Tracheal epithelial cell (primary cell): ENCODE results near the gene TRIM46. TPM values are rescaled to one million over a fixed set of nuclear protein-coding genes. Genes with fewer than 3 reads are reported as not detected.

Source experiments
- total RNA-seq: library from RNA; depleted of rRNA; stranded (reverse); fragments of >200 nt; gene quantifications from 2 replicates; pipeline ENCODE4 v1.2.1, GENCODE V29; 2014

Gene TRIM46
- 0.85 and 3.4 TPM in 2 replicates for total RNA-seq

GRCh38 chr1:155173478-155174323 is at the start of gene TRIM46:
Gene TRIM46 (plus strand): TSS chr1:155173849. CDS start chr1:155173967, 118 bp downstream.

GRCh38 chr1:155127105-155127966 is 46.3 kb upstream of the TRIM46 start, which contains the start of gene EFNA1:
Gene EFNA1 (plus strand): TSS chr1:155127876. CDS start chr1:155127978, 102 bp downstream.

GRCh38 chr1:155135415-155136028 is 38.1 kb upstream of the TRIM46 start, which contains the start of gene SLC50A1:
Gene SLC50A1 (plus strand): TSS chr1:155135852. CDS start chr1:155135912, 60 bp downstream.

GRCh38 chr1:155139895-155140629 is 33.6 kb upstream of the TRIM46 start, which contains the start of gene DPM3:
Gene DPM3 (minus strand): TSS chr1:155140531. CDS start chr1:155140240, 291 bp downstream.

GRCh38 chr1:155172732-155173477 is 744 bp upstream of the TRIM46 start, which contains the start of gene KRTCAP2:
Gene KRTCAP2 (minus strand): TSS chr1:155173304. CDS start chr1:155173224, 80 bp downstream.

GRCh38 chr1:155207806-155208540 is 34.3 kb downstream of the TRIM46 start, which contains the start of gene THBS3:
Gene THBS3 (minus strand): TSS chr1:155207897. CDS start chr1:155207876, 21 bp downstream.

GRCh38 chr1:155208541-155209311 is 35.1 kb downstream of the TRIM46 start, which contains the start of gene MTX1:
Gene MTX1 (plus strand): TSS chr1:155208695. CDS start chr1:155208805, 110 bp downstream.

Other genes with a start within 250 kb of the TRIM46 start
- gene PMVK, start 237.1 kb upstream of the TRIM46 start, total RNA-seq: 5.3 and 7.5 TPM in 2 replicates
- 34.5 and 46.0 TPM in 2 replicates for gene PBXIP1, start 217.8 kb upstream of the TRIM46 start, total RNA-seq
- 11.6 and 14.5 TPM in 2 replicates for gene PYGO2, start 212.1 kb upstream of the TRIM46 start, total RNA-seq
- 358 and 365 TPM in 2 replicates for gene SHC1, start 203.1 kb upstream of the TRIM46 start, total RNA-seq
- gene CKS1B, start 199.2 kb upstream of the TRIM46 start, total RNA-seq: 67.6 and 80.5 TPM in 2 replicates
- 42.4 and 54.9 TPM in 2 replicates for gene FLAD1, start 190.5 kb upstream of the TRIM46 start, total RNA-seq
- 0.72 TPM in 1 of 2 replicates, not detected in the other for gene LENEP, start 180.3 kb upstream of the TRIM46 start, total RNA-seq
- gene ZBTB7B, start 171.0 kb upstream of the TRIM46 start, total RNA-seq: 50.4 and 64.4 TPM in 2 replicates
- gene DCST2, start 140.1 kb upstream of the TRIM46 start, total RNA-seq: 0.64 TPM in 1 of 2 replicates, not detected in the other
- 0.21 TPM in 1 of 2 replicates, not detected in the other for gene DCST1, start 140.0 kb upstream of the TRIM46 start, total RNA-seq
- 257 and 285 TPM in 2 replicates for gene ADAM15, start 122.5 kb upstream of the TRIM46 start, total RNA-seq
- gene EFNA4, start 110.1 kb upstream of the TRIM46 start, total RNA-seq: 15.8 and 18.1 TPM in 2 replicates
- gene EFNA3, start 95.0 kb upstream of the TRIM46 start, total RNA-seq: 9.9 and 12.6 TPM in 2 replicates
- 44.8 and 111 TPM in 2 replicates for gene EFNA1, start 46.0 kb upstream of the TRIM46 start, total RNA-seq
- gene SLC50A1, start 38.0 kb upstream of the TRIM46 start, total RNA-seq: 61.9 and 120 TPM in 2 replicates
- gene DPM3, start 33.3 kb upstream of the TRIM46 start, total RNA-seq: 7.5 and 22.9 TPM in 2 replicates
- 96.9 and 107 TPM in 2 replicates for gene KRTCAP2, start 545 bp upstream of the TRIM46 start, total RNA-seq
- 12.1 and 14.7 TPM in 2 replicates for gene THBS3, start 34.0 kb downstream of the TRIM46 start, total RNA-seq
- 52.2 and 86.3 TPM in 2 replicates for gene MTX1, start 34.8 kb downstream of the TRIM46 start, total RNA-seq
- 5.8 and 10.7 TPM in 2 replicates for gene ENTREP3, start 81.6 kb downstream of the TRIM46 start, total RNA-seq
- gene SCAMP3, start 88.5 kb downstream of the TRIM46 start, total RNA-seq: 30.4 and 44.5 TPM in 2 replicates
- gene CLK2, start 99.7 kb downstream of the TRIM46 start, total RNA-seq: 12.6 and 16.4 TPM in 2 replicates
- gene HCN3, start 103.6 kb downstream of the TRIM46 start, total RNA-seq: 0.43 and 0.72 TPM in 2 replicates
- gene PKLR, start 127.6 kb downstream of the TRIM46 start, total RNA-seq: 0.24 TPM in 1 of 2 replicates, not detected in the other
- 183 and 331 TPM in 2 replicates for gene FDPS, start 135.0 kb downstream of the TRIM46 start, total RNA-seq
- gene RUSC1, start 147.0 kb downstream of the TRIM46 start, total RNA-seq: 18.6 and 24.1 TPM in 2 replicates